GOT3 (cell line): ENCODE results near the gene ANAPC15.

Experiments used
- DNase-seq: peaks from one replicate; lab custom pipeline; 2025; ENCODE audit warnings: mixed read lengths; lab: John Stamatoyannopoulos, UW

ANAPC15 gene

DNA sequence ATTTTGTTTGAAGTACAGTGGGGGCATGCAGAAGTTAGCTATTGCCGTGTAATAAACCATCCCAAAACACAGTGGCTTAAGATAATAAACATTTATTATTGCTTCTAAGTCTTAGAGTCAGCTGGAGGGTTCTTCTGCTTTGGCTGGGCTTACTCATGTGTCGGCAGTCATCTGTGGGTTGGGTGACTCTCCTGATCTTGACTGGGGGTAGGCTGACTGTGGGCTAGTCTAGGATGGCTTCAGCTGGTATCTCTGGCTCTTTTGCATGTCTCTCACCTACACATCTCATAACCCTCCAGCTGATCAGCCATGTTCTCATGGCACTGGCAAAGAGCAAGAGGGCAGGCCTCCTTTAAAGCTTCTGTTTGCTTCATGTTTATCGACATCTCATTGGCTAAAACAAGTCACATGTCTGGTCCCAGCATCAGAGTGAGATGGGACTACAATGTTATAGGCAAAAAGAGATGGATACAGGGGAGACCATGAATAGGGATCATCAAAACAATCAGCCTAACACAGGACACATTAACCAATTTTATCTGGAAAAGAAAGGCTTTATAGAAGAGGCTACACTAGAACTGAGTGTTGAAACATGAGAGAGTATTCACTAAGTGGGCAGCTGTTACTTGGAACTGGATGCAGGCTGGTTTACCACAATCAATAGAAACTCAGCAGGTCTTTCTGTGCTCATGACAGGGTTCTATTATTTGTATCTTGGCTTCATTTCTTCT, 26.7 kb downstream of the ANAPC15 start:
- DNase-seq: no peak

DNA sequence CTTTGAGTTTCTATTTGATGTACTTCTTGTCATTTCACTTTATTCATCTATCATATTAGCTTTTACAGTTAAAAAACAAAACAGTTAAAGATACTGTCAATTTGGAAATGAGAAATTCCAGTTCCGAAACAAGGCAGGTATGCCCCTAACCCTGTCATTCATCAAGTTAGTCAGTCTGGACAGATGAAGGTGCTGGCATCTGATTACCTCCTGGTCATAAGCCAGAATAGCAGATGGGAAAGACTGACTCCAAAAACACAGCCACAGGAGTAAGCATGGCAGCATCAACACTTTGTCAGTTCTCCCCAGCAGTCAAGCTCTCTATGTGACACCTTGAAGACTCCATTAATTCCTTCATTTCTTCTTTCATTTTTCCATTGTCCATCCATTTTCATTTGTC, 27.5 kb downstream of the ANAPC15 start:
- DNase-seq: no peak

DNA sequence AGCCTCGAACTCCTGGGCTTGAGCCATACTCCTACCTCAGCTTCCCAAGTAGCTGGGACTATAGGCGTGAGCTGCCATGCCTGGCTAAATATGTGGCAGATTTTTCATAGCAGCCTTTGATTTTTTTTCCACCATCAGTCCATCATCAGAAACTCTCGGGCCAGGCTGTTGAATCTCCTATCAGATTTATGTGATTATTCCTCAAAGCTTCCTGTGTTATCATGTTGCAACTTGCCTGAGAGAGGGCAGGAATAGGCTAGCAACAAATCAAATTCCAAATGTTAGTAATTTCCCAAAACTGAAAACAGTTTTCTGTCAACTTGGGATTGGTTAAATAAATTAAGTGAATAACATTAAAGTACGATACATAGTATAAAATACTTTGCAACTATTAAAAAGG, 28.4 kb downstream of the ANAPC15 start:
- no peak for DNase-seq

DNA sequence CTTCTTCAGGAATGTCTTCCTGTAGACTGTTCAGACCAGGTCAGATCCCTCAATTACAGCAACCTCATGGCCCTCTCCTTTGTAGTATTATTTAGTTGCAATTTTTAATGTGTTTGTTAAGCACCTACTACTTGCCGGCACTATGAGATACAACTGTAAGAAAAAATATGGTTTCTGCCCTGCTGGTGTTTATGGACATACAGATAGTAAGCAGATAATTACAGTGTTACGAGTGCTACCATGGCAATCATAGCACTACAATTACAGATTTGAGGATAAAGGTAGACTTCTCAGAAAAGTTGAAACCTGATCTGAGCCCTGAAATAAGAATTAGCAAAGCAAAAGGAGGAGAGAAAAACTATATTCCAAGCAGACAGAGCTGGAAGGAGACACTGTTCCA, 29.1 kb downstream of the ANAPC15 start:
- DNase-seq: no peak

- DNase-seq: no peak
These were observed 30.6 kb downstream of the ANAPC15 start for GRCh38 chr11:72081821-72082453.

DNA sequence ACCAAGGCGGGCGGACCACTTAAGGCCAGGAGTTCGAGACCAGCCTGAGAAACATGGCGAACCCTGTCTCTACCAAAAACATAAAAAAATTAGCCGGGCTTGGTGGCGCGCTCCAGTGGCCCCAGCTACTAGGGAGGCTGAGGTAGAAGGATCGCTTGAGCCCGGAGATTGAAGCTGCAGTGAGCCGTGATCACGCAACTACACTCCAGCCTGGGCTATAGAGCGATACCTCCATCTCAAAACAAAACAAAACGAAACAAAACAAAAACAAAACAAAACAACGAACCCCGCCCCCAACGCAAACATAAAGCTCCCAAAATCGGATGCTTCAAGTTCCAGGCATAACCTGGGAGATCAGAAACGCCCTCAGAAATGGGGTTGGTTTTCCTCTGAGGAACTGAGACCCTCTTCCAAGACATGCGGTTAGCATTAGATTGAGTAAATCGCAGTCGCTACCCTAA, 31.3 kb downstream of the ANAPC15 start:
- DNase-seq: no peak

DNA sequence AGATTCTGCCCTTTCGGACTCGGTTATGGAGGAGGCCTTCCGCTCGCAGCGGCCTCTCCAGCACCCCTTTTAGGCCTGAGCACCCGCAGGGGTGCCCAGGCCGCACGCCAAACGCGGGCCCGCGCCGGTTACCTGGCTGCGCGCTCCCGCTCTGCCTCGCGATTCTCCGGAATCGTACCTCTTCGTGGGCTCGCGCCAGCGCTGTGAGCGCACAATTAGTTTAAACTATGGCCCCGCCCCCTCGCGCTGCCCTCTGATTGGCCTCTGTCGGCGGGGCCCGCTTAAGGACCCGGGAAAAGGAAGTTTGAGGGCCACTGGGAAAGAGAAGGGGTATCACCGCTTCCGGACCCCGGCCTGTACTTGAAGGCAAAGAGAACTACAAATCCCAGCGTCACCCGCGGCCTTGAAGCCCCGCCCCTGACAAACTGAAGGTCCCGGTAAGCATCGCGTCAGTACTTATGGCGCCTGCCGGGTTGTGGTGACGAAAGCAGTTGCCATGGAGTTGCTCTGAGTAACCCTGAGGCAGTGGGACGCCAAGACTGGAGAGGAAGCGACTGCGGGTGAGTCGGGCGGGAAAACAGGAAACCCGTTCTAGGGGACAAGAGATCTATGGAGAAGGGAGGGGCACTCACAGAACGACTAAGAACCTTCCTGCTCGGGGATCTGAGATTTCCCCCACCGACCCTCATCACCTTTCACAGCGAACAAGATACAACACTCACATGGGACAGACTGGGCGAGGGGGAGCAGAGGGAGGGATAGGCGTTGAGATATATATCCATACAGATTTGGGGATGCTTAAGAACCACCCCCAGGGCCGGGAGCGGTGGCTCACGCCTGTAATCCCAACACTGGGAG, 31.9 kb downstream of the ANAPC15 start, which contains the start of the genes LRRC51 and NUMA1:
TSS of gene LRRC51 (plus strand) at position 525 of the 858 bp plus-strand sequence. CDS start 8,234 bp downstream, outside the sequence.
TSS of gene NUMA1 (minus strand) at position 217 of the 858 bp plus-strand sequence. CDS start 44,599 bp downstream, outside the sequence.
- peak; percentile 97 for DNase-seq

- no peak for DNase-seq
These were observed 32.6 kb downstream of the ANAPC15 start for GRCh38 chr11:72079819-72080325.

- DNase-seq: no peak
These were observed 34.0 kb downstream of the ANAPC15 start for GRCh38 chr11:72078477-72078876.

DNA sequence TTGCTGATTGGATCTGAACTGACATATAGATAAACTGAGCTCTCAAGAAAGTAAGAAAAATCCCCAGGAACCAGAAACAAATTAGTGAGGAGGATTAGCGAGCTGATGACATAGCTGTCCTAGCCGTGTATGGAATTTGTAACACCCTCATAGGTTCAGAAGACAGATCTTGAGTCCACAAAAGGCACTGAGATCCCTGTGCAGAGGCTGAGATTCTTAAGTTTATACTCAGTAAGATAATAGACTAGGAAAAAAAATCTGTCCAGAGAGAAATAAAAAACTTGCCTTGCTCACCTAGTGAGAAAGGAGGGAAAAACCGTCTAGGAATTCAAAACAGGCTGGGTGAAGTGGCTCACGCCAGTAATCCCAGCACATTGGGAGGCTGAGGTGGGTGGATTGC, 36.7 kb downstream of the ANAPC15 start:
- DNase-seq: no peak

GRCh38 chr11:72075109-72075508, 37.4 kb downstream of the ANAPC15 start:
- DNase-seq: no peak

DNA sequence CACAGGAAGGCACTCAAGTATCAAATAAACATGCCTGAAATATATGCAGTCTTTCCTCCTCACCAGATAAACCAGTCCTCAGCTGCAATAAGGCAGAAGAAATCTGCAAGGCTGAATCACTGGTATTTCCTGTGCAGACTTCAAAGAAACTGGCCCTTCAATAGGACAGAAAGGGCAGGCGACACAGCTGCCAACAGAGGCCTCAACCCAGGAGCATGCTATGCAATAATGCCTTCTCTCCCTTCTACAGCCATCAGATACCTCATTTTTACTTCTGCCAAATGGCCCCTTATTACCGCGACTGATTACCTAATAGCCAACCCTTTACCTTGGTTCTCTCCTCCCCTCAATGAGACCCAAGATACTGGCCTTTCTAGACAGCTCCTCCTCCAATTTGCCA, 40.1 kb downstream of the ANAPC15 start:
- no peak for DNase-seq

DNA sequence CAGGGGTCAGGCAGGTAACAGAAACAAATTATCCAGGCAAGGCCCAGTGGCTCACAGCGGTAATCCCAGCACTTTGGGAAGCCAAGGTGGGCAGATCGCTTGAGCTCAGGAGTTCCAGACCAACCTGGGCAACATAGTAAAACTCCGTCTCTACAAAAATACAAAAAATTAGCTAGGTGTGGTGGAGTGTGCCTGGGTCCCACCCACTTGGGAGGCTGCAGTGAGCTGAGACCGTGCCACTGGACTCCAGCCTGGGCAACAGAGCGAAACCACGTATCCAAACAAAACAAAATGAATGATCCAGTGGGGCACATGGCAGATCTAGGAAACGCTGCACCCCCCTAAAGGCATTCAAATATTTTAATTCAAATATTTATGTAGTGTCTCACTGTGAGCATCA, 42.0 kb downstream of the ANAPC15 start:
- DNase-seq: no peak

DNA sequence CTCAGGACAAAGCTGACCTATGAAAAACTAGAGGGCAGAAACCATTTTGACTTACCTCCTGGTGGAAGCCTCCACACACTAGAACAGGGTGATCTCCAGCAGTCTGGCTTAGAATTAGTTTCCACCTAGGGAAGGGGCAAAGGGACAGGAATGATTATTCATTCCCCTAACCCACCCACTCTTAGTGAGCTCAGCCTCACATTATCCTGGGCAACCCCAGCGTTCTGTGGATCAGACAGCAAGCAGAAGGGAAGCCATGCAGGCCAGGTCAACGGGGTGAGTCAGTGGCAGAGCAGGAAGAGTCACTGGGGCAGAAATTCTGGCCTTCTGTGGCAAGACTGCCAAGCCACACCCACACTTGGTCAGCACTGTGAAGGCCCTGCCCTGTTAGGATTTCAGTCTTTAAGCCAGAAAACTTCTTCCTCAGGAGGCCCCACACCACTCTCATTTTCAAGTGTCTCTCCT, 42.7 kb downstream of the ANAPC15 start:
- peak; percentile 57 for DNase-seq

GRCh38 chr11:72069200-72069599, 43.3 kb downstream of the ANAPC15 start:
- DNase-seq: no peak

GRCh38 chr11:72067676-72068075, 44.8 kb downstream of the ANAPC15 start:
- DNase-seq: no peak

DNA sequence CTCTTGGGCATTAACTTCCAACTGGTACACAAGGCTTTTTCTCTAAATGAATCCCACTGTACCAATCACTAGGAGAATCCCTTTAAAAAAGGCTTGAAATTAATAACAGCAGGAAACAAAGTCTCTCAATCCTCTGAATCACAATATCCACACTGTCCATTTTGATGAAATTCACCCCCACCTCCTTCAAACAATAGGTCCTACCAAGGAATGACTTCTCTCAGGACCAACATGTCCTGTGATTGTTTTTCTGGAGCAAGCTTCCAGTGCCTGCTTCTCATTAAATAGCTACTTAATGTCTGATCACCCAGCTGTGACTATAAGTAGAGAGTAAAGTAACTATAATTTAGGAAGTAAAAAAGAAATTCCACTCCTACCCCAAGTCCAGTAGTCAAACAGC, 45.2 kb downstream of the ANAPC15 start:
- no peak for DNase-seq

- DNase-seq: no peak
These were observed 45.6 kb downstream of the ANAPC15 start for GRCh38 chr11:72066855-72067254.

GRCh38 chr11:72061739-72062396, 50.6 kb downstream of the ANAPC15 start:
- DNase-seq: no peak
